Measurements from ENCODE around the gene MGLL. TPM values are rescaled to one million over a fixed set of nuclear protein-coding genes. Genes with fewer than 3 reads are reported as not detected.

Gene MGLL
- total RNA-seq, 1 donor from 2014 or later: 61.0 TPM

DNA sequence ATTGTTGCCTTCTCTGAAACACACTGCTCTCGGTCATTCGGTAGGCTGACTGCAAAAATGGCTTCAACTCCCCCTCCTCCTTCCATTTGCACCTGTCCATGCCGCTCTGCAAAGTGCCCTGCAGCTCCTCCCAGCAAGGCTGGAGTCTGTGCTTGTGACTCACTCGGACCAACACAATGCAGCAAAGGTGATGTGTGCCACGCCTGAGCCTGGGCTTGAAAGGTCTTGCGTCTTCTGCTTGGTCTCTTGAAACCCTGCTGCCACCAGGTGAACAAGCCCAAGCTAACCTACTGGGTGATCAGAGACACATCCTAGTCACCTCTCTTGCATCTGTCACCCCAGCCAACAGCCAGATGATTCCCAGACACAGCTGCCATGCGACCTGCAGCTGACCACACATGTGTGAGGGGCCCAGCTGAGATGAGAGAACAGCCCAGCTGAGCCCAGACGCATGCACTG lies 71.1 kb downstream of the MGLL start:
- no peak overlapping the region for H3K27ac Mint-ChIP-seq (ENCODE audit: unreplicated experiment)
- H3K4me1 Mint-ChIP-seq (ENCODE audit: low read depth): peaks cover 51% of the 10 kb centered on the region
- H3K9me3 Mint-ChIP-seq (ENCODE audit: low read depth): no peaks in the 10 kb centered on the region
- no peaks in the 10 kb centered on the region for H3K27me3 Mint-ChIP-seq (ENCODE audit: low read depth)
- no peak overlapping the region for H3K4me3 Mint-ChIP-seq (ENCODE audit: unreplicated experiment)
- TF ChIP-seq, protein P1, sequence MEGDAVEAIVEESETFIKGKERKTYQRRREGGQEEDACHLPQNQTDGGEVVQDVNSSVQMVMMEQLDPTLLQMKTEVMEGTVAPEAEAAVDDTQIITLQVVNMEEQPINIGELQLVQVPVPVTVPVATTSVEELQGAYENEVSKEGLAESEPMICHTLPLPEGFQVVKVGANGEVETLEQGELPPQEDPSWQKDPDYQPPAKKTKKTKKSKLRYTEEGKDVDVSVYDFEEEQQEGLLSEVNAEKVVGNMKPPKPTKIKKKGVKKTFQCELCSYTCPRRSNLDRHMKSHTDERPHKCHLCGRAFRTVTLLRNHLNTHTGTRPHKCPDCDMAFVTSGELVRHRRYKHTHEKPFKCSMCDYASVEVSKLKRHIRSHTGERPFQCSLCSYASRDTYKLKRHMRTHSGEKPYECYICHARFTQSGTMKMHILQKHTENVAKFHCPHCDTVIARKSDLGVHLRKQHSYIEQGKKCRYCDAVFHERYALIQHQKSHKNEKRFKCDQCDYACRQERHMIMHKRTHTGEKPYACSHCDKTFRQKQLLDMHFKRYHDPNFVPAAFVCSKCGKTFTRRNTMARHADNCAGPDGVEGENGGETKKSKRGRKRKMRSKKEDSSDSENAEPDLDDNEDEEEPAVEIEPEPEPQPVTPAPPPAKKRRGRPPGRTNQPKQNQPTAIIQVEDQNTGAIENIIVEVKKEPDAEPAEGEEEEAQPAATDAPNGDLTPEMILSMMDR (IDR thresholded peaks at IDR 0.05): no peak
- DNase-seq (ENCODE audit: low spot score): no peak
- H3K36me3 Mint-ChIP-seq (ENCODE audit: low read depth): peaks cover 3% of the 10 kb centered on the region

GRCh38 chr3:127750226-127751031 lies 71.9 kb downstream of the MGLL start:
- Mint-ChIP-seq H3K36me3 (ENCODE audit: low read depth) (peaks cover 1% of the 10 kb centered on the region), H3K9me3 (ENCODE audit: low read depth) (no peaks in the 10 kb centered on the region), H3K4me3 (ENCODE audit: unreplicated experiment) (no peak overlapping the region), H3K27me3 (ENCODE audit: low read depth) (no peaks in the 10 kb centered on the region), H3K27ac (ENCODE audit: unreplicated experiment) (peak overlapping the region; percentile 97), H3K4me1 (ENCODE audit: low read depth) (peaks cover 58% of the 10 kb centered on the region)
- TF ChIP-seq, protein P1 (IDR thresholded peaks at IDR 0.05): no peak
- DNase-seq (ENCODE audit: low spot score): no peak

DNA sequence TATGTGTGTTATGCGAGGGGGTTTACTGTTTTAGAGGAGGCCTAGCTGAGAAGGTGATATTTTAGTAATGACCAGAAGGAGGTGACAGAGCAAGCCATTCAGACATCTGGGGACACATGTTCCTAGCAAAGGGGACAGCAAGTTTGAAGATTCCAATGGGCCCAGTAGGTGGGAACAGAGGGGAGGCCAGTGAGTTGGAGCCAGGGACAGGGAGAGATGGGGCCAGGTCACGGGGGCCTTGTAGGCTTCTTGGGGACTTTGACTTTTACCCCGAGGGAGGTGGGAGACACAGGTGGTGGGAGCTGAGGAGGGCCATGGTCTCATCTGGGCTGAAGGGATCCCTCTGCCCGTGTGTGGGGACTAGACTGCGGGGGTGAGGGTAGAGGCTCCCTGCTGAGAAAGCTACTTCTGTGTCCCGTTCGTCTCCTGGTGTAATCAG lies 72.5 kb downstream of the MGLL start:
- Mint-ChIP-seq H3K27me3 (ENCODE audit: low read depth) (no peaks in the 10 kb centered on the region), H3K4me3 (ENCODE audit: unreplicated experiment) (no peak overlapping the region), H3K27ac (ENCODE audit: unreplicated experiment) (peak overlapping the region; percentile 97), H3K9me3 (ENCODE audit: low read depth) (no peaks in the 10 kb centered on the region), H3K36me3 (ENCODE audit: low read depth) (peaks cover 1% of the 10 kb centered on the region), H3K4me1 (ENCODE audit: low read depth) (peaks cover 64% of the 10 kb centered on the region)
- no peak for DNase-seq (ENCODE audit: low spot score)
- TF ChIP-seq, protein P1 (IDR thresholded peaks at IDR 0.05): peak; percentile 64

- peak overlapping the region; percentile 97 for H3K27ac Mint-ChIP-seq (ENCODE audit: unreplicated experiment)
- no peak for DNase-seq (ENCODE audit: low spot score)
- H3K9me3 Mint-ChIP-seq (ENCODE audit: low read depth): no peaks in the 10 kb centered on the region
- peaks cover 1% of the 10 kb centered on the region for H3K36me3 Mint-ChIP-seq (ENCODE audit: low read depth)
- peaks cover 68% of the 10 kb centered on the region for H3K4me1 Mint-ChIP-seq (ENCODE audit: low read depth)
- H3K4me3 Mint-ChIP-seq (ENCODE audit: unreplicated experiment): no peak overlapping the region
- no peaks in the 10 kb centered on the region for H3K27me3 Mint-ChIP-seq (ENCODE audit: low read depth)
- TF ChIP-seq, protein P1 (IDR thresholded peaks at IDR 0.05): no peak
Measured at GRCh38 chr3:127749361-127749760, 73.0 kb downstream of the MGLL start.

DNA sequence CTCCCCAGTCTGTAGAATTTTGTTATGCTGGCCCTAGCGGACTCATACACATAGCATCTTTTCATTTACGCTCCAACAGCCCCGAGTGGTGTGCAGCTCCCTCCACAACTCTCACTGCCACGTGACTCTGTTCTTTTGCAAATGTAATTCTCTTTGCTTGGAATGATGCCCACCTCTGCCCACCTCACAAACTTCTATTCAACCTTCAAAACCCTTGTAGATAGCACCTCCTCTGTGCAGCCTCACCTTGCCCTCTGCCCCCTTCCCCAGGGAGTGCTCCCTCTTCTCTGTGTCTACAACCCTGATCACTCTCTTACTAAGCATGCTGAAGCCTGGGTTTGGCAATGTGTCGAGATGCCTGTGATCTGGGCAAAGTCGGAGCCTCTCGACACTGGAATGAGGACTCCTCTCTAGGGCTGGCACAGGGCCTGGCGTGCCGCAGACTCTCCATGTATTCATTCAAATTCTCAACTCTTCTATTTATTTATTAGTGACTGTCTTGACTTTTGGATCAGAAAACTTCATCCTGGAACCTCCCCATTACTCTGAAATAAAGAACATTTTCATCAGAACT lies 73.5 kb downstream of the MGLL start:
- peaks cover 73% of the 10 kb centered on the region for H3K4me1 Mint-ChIP-seq (ENCODE audit: low read depth)
- TF ChIP-seq, protein P1 (IDR thresholded peaks at IDR 0.05): no peak
- H3K9me3 Mint-ChIP-seq (ENCODE audit: low read depth): no peaks in the 10 kb centered on the region
- H3K27ac Mint-ChIP-seq (ENCODE audit: unreplicated experiment): peak overlapping the region; percentile 97
- no peaks in the 10 kb centered on the region for H3K27me3 Mint-ChIP-seq (ENCODE audit: low read depth)
- H3K36me3 Mint-ChIP-seq (ENCODE audit: low read depth): peaks cover 1% of the 10 kb centered on the region
- H3K4me3 Mint-ChIP-seq (ENCODE audit: unreplicated experiment): peak overlapping the region; percentile 11
- DNase-seq (ENCODE audit: low spot score): no peak
